DOHH2 (cell line): ENCODE results near the gene SHISAL1.

ENCODE experiments used
- H3F3A ChIP-seq: fragments of 200-600 bp; sonication (generic), shearing (Covaris generic); 2 replicates; pipeline ENCODE4 v1.6.0; 2016; ENCODE audit warnings: antibody characterized with exemption, mild to moderate bottlenecking; ENCODE audit not compliant: control insufficient read depth, insufficient read depth
- H3K27ac ChIP-seq: fragments of 200-600 bp; sonication (generic); 2 replicates; pipeline ENCODE4 v1.5.1; 2014; ENCODE audit warnings: low read depth, mild to moderate bottlenecking, low read length, moderate library complexity
- H3K27me3 ChIP-seq: fragments of 200-600 bp; sonication (generic); 2 replicates; pipeline ENCODE4 v1.6.1; 2014; ENCODE audit warnings: mild to moderate bottlenecking, low read length, mixed read lengths; ENCODE audit not compliant: control insufficient read depth
- H3K36me3 ChIP-seq: fragments of 200-600 bp; sonication (generic); 2 replicates; pipeline ENCODE4 v1.6.1; 2014; ENCODE audit warnings: mild to moderate bottlenecking, low read length, moderate library complexity, mixed read lengths; ENCODE audit not compliant: control insufficient read depth
- H3K4me1 ChIP-seq: fragments of 200-600 bp; sonication (generic); 2 replicates; pipeline ENCODE4 v1.6.1; 2014; ENCODE audit warnings: mild to moderate bottlenecking, low read length, mixed read lengths; ENCODE audit not compliant: control insufficient read depth
- H3K4me2 ChIP-seq: fragments of 200-600 bp; sonication (generic); 2 replicates; pipeline ENCODE4 v1.6.0; 2014; ENCODE audit warnings: mild to moderate bottlenecking, low read length, moderate library complexity
- H3K4me3 ChIP-seq: fragments of 200-600 bp; sonication (generic); 2 replicates; pipeline ENCODE4 v1.5.1; 2014; ENCODE audit warnings: mild to moderate bottlenecking, low read length, mixed read lengths
- H3K79me2 ChIP-seq: fragments of 200-600 bp; sonication (generic); 2 replicates; pipeline ENCODE4 v1.6.1; 2014; ENCODE audit warnings: mild to moderate bottlenecking, low read length, mixed read lengths; ENCODE audit not compliant: control insufficient read depth
- H3K9me2 ChIP-seq: fragments of 200-600 bp; sonication (generic); replicated peaks from 2 replicates; pipeline ENCODE4 v1.6.1; 2014; ENCODE audit warnings: mild to moderate bottlenecking, low read length, mixed read lengths; ENCODE audit not compliant: control insufficient read depth
- H3K9me3 ChIP-seq: fragments of 200-600 bp; sonication (generic); 2 replicates; pipeline ENCODE4 v1.6.1; 2014; ENCODE audit warnings: antibody characterized with exemption, low read length, mixed read lengths; ENCODE audit not compliant: control insufficient read depth, insufficient read depth
- H4K20me1 ChIP-seq: fragments of 200-600 bp; sonication (generic); 2 replicates; pipeline ENCODE4 v1.6.0; 2014; ENCODE audit warnings: low read depth, mild to moderate bottlenecking, antibody characterized with exemption, low read length, moderate library complexity; ENCODE audit not compliant: control insufficient read depth, insufficient read depth
- CTCF ChIP-seq: fragments of 200-600 bp; sonication (generic); IDR thresholded peaks from one replicate; pipeline ENCODE4 v1.5.1; 2014; ENCODE audit warnings: antibody characterized with exemption, mild to moderate bottlenecking, low read depth, low read length; ENCODE audit not compliant: poor library complexity, severe bottlenecking
- EZH2phosphoT487 ChIP-seq: fragments of 200-600 bp; sonication (generic); IDR thresholded peaks from 2 replicates; pipeline ENCODE4 v1.6.1; 2017; ENCODE audit warnings: borderline replicate concordance, mild to moderate bottlenecking, antibody characterized with exemption, low read length, moderate library complexity, mixed read lengths

Gene SHISAL1

GRCh38 chr22:44269757-44270555, 42.8 kb downstream of the SHISAL1 start:
- H3K36me3 ChIP-seq = no peaks in the 10 kb centered on the region
- H3F3A ChIP-seq = peaks cover 9% of the 10 kb centered on the region
- H3K9me2 ChIP-seq = no peaks in the 10 kb centered on the region
- no peaks in the 10 kb centered on the region for H4K20me1 ChIP-seq
- peaks cover 72% of the 10 kb centered on the region for H3K4me1 ChIP-seq
- H3K4me3 ChIP-seq = no peak overlapping the region
- H3K27me3 ChIP-seq = no peaks in the 10 kb centered on the region
- TF ChIP-seq EZH2phosphoT487 (no peak), CTCF (no peak)
- no peak overlapping the region for H3K4me2 ChIP-seq
- peaks cover 3% of the 10 kb centered on the region; the same call in 1 of the 2 replicates for H3K9me3 ChIP-seq
- no peak overlapping the region for H3K27ac ChIP-seq
- no peaks in the 10 kb centered on the region for H3K79me2 ChIP-seq

DNA sequence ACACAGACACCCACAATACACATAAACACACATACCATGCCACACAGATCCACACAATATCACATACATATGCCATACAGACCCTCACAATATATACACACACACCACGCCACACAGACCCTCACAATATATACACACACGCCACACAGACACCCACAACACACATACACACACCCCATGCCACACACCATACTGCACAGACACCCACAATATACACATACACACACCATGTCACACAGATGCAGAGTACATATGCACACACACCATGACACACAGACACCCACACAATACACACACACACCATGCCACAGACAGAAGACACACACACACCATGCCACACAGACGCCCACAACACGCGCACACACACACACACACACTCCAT, 43.6 kb downstream of the SHISAL1 start:
- Histone ChIP-seq H3K27me3 (no peaks in the 10 kb centered on the region), H3K9me2 (no peaks in the 10 kb centered on the region), H3K4me3 (no peak overlapping the region), H4K20me1 (no peaks in the 10 kb centered on the region), H3K27ac (no peak overlapping the region), H3K9me3 (peaks cover 3% of the 10 kb centered on the region; the same call in 1 of the 2 replicates), H3K4me1 (peaks cover 64% of the 10 kb centered on the region), H3K4me2 (no peak overlapping the region), H3K79me2 (no peaks in the 10 kb centered on the region), H3K36me3 (no peaks in the 10 kb centered on the region), H3F3A (peaks cover 9% of the 10 kb centered on the region)
- TF ChIP-seq EZH2phosphoT487 (no peak), CTCF (no peak)

DNA sequence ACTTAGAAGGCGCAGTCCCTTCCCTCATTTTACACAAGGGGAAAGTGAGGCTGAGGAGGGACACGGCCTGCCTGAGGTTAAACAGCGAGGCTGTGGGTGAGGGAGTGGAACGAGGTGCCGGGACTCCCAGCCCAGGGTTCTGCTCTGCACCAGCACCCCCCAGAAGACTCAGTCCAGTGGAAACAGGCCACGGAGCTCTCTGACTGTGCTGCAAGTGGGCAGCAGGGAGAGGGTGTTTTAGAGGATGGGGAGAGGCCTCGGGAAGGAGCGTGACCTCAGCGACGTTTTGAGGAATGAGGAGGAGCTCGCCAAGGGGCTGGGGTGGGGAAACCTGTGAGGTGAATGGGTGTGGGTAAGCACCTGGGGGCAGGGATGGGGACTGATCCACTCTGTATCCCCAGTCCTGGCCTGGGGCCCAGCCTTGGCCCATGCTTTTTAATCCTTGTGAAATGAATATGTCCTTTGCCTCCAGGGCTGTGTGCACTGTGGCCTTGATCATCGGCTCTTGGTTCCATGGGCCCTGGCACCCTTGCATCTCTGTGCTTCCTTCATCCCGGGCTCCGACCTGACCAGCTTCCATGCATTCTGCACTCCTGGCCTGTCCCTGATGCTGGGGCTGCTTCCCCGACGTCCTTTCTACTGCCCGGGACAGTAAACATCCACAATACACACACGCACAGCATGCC, 44.2 kb downstream of the SHISAL1 start:
- Histone ChIP-seq H3K4me1 (peaks cover 60% of the 10 kb centered on the region), H3K9me2 (no peaks in the 10 kb centered on the region), H3F3A (peaks cover 7% of the 10 kb centered on the region), H3K27me3 (no peaks in the 10 kb centered on the region), H3K4me2 (no peak overlapping the region), H3K79me2 (no peaks in the 10 kb centered on the region), H3K4me3 (no peak overlapping the region), H3K27ac (no peak overlapping the region), H4K20me1 (no peaks in the 10 kb centered on the region), H3K36me3 (no peaks in the 10 kb centered on the region), H3K9me3 (peaks cover 3% of the 10 kb centered on the region; the same call in 1 of the 2 replicates)
- TF ChIP-seq CTCF (no peak), EZH2phosphoT487 (no peak)
